Mammary epithelial cell (primary cell): ENCODE measurements around the gene NR5A1.

Source experiments
- CTCF ChIP-seq, 2 donors: IDR thresholded peaks in 1 of 2; conservative IDR thresholded peaks in 1 of 2; 2 replicates each; pipeline ENCODE4 v1.5.1; 2011 to 2012; ENCODE audit warnings: inconsistent platforms in 2 of 2, low read length in 2 of 2, mild to moderate bottlenecking in 2 of 2, control low read depth in 1 of 2, low read depth in 1 of 2; ENCODE audit not compliant: insufficient read depth in 1 of 2; ENCODE audit errors: extremely low read depth in 1 of 2
- EZH2 ChIP-seq: IDR thresholded peaks from 2 replicates; pipeline ENCODE4 v1.6.1; 2012; ENCODE audit warnings: low read length, inconsistent platforms, borderline replicate concordance

DNA sequence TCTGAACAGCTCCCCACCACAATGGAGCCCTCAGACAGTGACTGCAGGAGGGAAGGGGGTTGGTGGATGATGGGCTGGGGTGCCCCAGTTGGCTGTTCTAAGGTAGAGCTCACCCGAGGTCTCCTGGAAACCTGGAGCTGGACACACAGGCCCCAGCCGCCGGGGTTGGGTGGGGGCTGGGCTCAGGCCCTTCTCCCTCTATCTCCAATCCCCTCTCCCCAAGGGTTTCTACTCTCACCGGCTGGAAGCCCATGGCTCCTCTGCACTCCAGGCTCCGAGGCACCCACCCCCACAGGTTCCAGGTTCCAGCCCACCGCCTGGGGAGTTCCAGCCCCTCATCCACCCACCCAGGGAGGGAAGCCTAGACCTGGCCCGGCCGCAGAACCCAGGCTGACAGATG is 766 bp downstream of the NR5A1 start:
- no peak for TF ChIP-seq CTCF (conservative IDR thresholded peaks at IDR 0.05 in 1 of 2, IDR thresholded peaks at IDR 0.05 in 1 of 2; ENCODE audit: extremely low read depth in 1 of 2, insufficient read depth in 1 of 2, low read depth in 1 of 2, low read length in 2 of 2)
- TF ChIP-seq EZH2: no peak
